ENCODE measurements around the gene MEGF10. TPM values are rescaled to one million over a fixed set of nuclear protein-coding genes. Genes with fewer than 3 reads are reported as not detected.

MEGF10 gene
- total and polyA plus RNA-seq, 8 donors: 0.17 to 1.7 (median 0.76) TPM

DNA sequence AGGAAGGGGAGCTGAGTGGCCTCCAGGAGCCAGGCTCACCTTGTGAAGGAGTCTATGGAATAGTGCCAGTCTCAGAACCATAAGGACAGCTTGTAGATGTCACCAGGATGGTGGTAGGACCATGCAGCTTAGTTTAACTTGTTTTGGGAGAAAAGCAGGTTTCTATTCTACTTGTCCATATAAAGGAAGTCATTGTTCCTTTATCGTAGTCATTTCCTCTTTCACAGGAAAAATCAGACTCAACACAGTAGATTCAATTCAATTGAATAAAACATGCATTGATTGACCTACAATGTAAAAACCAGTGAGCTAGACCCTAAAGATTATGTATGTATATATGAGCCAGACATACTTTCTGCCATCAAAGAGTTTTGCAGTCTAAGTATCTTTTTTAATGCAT, 53.3 kb downstream of the MEGF10 start:
- intact Hi-C loops (cut with DNase I): no loop called here
- Histone ChIP-seq H3K4me1 (no peaks in the 10 kb centered on the region), H3K36me3 (no peaks in the 10 kb centered on the region), H3K27me3 (no peaks in the 10 kb centered on the region), H3K27ac (no peak overlapping the region), H3K4me3 (no peak overlapping the region), H3K9me3 (no peaks in the 10 kb centered on the region)
- ATAC-seq (no peak), DNase-seq (no peak)
- no peak for TF ChIP-seq CTCF (IDR thresholded peaks at IDR 0.05)

DNA sequence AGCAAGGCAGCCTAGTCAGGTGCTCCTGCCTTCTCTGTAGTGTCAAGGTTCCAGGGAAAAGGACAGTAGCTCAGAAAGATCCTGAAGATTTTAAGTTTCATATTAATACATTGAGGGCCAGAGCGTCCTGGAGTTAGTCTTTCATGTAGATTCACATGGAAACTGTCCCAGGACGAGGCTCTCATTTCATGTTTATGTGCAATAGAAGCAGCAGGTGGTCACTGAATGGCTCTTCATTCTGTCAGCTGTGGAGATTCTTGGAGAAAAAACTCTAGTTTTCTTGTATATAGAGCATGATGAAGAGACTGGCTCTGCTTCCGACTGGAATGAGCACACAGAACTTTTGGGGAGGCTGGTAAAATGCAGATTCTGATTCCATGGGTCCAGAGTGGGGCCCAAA, 54.3 kb downstream of the MEGF10 start:
- no peaks in the 10 kb centered on the region for H3K4me1 ChIP-seq
- no peaks in the 10 kb centered on the region for H3K36me3 ChIP-seq
- H3K9me3 ChIP-seq: no peaks in the 10 kb centered on the region
- H3K4me3 ChIP-seq: no peak overlapping the region
- DNase-seq (no peak), ATAC-seq (no peak)
- intact Hi-C loops (cut with DNase I): no loop called here
- H3K27ac ChIP-seq: no peak overlapping the region
- TF ChIP-seq CTCF (IDR thresholded peaks at IDR 0.05): no peak
- no peaks in the 10 kb centered on the region for H3K27me3 ChIP-seq

- intact Hi-C loops (cut with DNase I): no loop called here
- Histone ChIP-seq H3K27ac (no peak overlapping the region), H3K4me3 (no peak overlapping the region), H3K9me3 (no peaks in the 10 kb centered on the region), H3K4me1 (no peaks in the 10 kb centered on the region), H3K27me3 (no peaks in the 10 kb centered on the region), H3K36me3 (no peaks in the 10 kb centered on the region)
- no peak for TF ChIP-seq CTCF (IDR thresholded peaks at IDR 0.05)
- no peak for DNase-seq
- ATAC-seq: no peak
Observed at GRCh38 chr5:127351418-127351817, 60.8 kb downstream of the MEGF10 start.

- Histone ChIP-seq H3K27ac (no peak overlapping the region), H3K36me3 (no peaks in the 10 kb centered on the region), H3K4me3 (no peak overlapping the region), H3K27me3 (no peaks in the 10 kb centered on the region), H3K9me3 (no peaks in the 10 kb centered on the region), H3K4me1 (no peaks in the 10 kb centered on the region)
- intact Hi-C loops (cut with DNase I): no loop called here
- DNase-seq (no peak), ATAC-seq (no peak)
- TF ChIP-seq CTCF (IDR thresholded peaks at IDR 0.05): no peak
Observed at GRCh38 chr5:127352068-127352467, 61.5 kb downstream of the MEGF10 start.

- DNase-seq: no peak
- Histone ChIP-seq H3K4me3 (no peak overlapping the region), H3K27me3 (no peaks in the 10 kb centered on the region), H3K36me3 (no peaks in the 10 kb centered on the region), H3K4me1 (no peaks in the 10 kb centered on the region), H3K27ac (no peak overlapping the region), H3K9me3 (no peaks in the 10 kb centered on the region)
- TF ChIP-seq CTCF (IDR thresholded peaks at IDR 0.05): no peak
- intact Hi-C loops (cut with DNase I): no loop called here
- no peak for ATAC-seq
Observed at GRCh38 chr5:127353327-127353726, 62.7 kb downstream of the MEGF10 start.
